NCI-H1694 treated with DMSO at 0.1 percent for 48 hours (cell line): ENCODE data around the gene APBA2.

Experiments
- DNase-seq: peaks from one replicate; lab custom pipeline; 2025; lab: John Stamatoyannopoulos, UW

Gene APBA2

DNA sequence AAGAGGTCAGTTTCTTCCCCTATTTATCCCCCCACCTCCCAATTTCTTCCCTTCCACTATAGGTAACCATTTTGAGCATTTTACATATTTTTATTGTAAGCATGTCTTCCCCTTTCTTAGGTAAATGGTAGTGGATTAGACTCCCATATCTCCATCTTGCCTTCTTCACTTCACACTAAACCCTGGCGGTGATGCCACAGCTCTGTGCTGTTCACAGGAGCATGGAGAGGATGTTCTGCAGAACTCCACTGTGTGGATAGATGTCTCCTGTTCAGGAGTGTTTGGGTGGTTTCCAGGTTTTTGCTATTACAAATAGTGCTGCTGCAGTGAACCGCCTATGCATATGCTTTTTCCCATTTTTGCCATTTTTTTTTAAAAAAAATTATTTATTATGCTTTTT lies 201.1 kb downstream of the APBA2 start:
- no peak for DNase-seq

DNA sequence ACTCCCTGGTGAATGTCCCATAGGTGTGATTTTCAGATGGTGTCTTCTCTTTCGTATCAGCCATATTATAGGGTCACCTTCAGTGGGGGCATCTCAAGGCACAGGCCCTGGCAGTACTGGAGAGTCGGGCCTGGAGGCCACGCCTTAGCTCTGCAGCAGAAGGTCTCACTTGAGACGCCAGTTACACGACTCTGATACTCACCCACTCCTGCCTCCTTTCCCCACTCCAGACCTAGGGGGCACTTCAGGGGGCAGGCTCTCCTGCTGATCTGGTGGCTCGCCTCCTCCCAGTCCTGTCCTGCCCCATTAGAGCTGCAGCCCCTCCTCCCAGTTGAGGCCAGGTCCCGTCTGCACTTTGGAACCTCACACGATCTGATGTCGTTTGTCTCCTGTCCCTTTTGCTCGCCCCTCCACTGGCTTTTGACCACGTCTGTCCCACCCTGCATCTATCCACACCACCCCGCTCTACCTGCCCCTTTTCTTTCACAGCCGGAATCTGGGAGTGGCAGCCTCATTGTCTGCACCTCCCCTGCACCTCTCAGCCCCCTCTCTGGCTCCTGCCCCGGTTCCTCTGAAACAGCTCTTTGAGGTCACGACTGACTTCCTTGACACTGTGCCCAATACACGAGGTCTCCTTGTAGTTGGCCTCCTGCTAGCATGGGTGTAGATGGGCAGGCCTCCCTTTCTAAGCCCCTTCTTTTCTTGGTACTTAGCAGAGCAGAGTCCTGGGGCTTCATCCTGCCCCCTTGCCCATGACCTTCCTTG lies 201.9 kb downstream of the APBA2 start:
- DNase-seq = no peak

DNA sequence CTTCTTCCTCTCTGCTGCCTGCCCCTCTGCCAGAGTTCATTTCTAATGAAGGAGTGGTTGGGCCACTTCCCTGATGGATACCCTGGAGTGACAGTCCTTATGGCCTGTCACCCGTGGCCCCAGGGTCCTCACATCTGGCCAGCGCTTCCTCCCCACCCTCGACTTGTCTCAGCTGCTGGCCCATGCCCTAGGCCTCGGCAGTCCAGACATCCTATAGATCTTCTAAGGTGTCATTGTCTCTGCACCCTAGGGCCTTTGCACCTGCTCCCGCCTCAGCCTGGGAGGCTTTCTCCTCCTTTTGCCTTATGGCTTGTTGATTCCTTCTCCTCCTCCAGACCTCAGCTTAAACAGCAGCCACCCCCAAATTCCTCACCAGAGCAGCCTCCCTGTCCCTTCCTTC lies 202.9 kb downstream of the APBA2 start:
- no peak for DNase-seq

DNA sequence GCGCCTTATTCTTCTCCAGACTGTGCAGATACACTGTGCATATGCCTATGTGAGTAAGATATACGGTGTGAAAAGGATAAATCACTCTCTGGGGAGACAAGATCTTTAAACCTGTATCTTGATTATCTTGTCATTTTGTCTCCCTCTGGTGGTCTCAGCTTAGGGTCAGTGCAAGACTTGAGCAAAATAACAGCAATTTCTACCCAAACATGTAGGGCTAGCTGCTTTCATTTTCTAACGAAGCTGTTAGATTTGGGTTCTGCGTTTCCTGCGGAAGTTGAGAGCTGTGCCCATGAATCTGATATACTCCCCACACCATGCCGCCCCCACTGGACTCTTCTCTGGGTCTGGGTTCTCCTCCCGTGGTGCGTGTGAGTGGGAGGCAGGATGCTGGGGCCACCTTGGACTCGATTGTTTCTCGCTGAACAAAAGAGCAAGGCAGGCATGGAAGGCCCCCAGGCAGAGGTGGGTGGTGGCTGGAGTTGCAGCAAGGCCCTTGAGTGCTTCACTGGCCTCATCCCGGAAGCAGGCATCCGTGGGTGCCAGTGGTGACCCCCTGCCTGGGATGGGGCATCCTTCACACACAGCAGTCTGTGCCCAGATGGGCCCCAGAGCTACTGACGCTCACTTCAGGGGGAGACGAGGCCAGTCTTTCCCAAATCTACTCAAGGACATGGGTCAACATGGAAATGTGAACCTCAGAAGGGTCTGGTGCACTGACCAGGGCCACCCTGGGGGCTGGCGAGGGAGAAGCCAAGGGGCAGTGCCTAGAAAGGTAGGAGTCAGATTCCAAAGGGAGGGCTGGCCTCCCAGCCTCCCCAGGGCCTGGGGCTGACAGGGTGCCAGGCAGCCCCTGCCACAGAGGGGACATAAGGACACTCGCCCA lies 204.2 kb downstream of the APBA2 start:
- DNase-seq = no peak

DNA sequence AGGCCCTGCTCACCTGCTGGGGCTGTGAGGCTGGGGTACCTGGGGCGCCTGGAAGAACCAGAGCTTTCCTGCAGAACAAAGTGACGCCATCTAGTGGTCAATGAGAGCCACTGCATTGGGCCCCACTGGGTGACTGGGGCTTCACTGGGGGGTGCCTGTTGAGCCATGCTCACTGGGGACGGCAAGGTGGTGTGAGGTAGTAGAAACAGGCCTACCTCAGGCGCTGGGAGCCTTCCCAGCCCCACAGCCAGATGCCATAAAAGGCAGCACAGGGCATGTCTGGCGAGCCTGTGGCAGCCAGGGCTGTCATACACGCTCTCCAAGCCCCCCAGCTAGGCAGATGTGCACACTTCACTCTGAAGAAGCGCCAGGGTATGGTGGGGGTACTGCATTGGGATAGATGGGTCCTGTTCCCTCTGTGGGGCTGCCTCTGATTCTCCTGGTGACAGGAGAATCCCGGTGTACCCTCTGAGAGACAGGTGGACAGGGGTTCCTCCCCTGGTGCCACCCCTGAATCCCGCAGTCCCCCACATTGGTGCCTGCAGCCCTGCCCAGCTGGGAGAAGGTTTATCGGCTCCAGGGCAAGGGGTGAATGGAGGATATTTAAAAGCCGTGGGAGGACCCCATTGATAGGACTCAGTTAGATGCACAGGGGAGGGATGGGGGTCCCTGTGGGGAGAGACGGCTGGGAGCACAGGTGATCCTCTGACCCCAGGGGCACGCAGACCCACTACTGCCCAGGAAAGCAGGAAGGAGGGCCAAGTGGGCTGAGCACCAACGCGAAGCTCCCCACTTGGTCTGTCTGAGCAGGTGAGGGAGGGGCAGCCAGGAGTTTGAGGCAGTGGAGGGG lies 205.1 kb downstream of the APBA2 start:
- DNase-seq = no peak

DNA sequence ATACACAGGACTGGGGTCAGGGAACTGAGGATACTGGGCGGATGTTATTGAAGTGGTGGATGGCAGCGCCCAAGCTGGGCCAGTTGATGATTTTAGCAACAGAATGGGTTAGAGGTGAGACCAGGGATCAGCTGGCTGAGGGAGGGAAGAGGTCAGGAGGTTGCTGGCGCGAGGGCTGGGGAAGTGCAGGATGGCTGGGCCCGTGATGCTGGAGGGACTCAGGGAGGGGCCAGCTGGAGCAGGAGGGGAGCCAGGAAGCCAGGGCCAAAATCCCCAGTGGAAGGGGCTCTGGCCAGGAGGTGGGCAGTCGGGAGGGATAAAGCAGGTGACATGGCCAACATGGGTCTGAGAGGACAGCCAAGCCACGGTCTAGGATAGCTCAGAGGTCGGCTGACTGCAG lies 205.9 kb downstream of the APBA2 start:
- no peak for DNase-seq

DNA sequence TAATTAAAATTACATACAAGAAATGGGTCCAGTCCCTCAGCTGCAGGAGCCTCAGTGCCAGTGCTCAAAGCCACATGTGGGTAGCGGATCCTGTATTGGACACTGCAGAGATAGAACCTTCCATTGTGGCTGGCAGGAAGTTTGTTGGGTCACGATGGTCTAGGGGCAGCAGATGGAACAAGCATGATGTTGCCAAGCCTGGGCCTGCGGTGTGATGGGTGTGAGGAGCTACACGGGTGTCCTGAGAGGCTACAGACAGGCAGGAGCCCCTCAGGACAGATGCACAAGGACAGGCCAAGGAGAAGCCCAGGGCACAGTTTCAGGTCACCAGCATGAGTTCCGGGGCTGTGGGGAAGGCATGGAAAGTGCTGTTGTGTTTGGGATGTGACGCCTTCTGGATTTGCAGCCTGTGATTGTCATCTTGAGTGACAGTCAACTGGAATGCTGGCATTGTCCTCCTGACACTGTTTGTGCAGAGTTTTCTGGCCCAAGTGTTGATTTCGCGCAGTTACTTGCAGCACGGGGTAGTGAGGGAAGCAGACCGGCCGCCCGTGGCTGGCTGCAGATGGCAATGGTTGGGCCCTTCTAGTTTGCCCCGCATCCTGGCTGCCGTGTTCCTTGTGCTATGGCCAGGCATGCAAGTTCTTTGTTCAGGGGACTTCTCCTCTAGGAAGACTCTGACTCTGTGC lies 206.7 kb downstream of the APBA2 start:
- no peak for DNase-seq

DNA sequence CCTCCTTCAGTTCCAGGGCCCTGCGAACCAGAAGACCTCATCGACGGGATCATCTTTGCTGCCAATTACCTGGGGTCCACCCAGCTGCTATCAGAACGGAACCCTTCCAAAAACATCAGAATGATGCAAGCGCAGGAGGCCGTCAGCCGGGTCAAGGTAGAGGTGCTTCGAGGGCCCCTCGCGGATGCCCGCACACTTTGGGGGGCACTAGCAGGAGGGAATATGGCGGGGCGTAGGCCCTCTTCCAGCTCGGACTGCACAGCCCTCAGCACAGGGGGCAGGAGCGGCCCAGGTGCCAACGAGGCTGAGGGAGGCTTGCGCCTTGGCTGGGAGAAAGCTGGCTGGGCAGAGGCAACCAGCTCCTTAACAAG lies 207.3 kb downstream of the APBA2 start:
- no peak for DNase-seq

DNA sequence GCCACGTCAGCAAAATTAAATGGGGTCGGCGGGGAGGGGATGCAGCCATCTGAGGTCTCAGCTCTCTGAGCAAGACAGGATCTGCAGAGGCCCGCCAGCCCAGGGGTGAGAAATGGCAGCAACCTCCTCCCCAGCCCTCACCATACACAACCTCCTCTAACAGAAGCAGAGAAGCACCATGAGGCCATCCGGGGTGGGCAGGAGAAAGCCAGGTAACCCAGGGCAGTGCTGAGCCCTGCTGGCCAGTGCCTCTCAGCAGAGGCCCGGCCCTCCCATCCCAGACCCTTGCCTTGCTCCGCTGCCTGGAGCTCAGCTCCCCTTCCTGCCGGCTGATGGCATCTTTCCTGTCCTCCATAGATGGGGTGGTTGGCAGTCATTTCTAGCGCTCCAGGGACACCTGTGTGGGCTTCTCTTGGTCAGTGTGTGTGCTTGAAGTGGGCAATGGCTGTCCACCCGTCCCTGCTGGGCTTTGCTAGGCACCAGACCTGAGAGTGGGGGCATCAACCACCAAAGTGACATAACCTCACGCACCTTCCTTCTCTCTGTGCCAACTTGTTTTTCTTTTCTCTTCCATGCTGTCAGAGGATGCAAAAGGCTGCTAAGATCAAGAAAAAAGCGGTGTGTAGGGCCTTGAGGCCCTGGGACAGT lies 208.0 kb downstream of the APBA2 start:
- no peak for DNase-seq

DNA sequence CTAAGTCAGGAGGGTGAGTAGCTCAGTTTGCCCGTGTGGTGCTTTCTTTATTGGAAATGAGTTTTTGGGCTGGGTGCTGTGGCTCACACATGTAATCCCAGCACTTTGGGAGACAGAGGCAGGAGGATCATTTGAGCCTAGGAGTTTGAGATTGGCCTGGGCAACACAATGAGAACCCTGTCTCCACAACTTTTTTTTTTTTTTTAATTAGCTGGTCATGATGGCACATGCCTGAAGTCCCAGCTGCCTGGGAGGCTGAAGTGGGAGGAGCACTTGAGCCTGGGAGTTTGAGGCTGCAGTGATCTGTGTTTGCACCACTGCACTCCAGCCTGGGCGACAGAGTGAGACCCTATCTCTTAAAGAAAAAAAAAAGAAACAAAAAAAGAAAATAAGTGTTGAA lies 208.9 kb downstream of the APBA2 start:
- no peak for DNase-seq

DNA sequence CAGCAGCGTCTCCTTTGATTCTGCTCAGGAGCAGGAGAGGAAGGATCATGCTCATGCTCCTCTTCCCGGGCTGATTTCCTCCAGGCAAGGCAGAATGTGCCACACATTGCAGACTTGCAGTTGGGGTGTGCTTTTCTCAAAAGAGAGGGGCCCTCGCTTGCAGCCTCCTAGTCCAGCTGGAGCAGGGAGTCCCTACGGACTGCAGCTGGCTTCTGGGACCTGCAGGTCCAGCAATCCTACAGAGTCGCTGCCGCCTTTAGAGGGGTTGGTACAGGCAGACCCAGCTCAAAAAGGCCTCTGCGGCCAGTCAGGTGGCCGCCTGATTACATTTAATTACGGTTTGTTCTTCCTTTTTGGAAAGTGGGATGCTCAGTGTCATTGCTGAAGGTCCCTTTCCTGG lies 210.0 kb downstream of the APBA2 start:
- no peak for DNase-seq

DNA sequence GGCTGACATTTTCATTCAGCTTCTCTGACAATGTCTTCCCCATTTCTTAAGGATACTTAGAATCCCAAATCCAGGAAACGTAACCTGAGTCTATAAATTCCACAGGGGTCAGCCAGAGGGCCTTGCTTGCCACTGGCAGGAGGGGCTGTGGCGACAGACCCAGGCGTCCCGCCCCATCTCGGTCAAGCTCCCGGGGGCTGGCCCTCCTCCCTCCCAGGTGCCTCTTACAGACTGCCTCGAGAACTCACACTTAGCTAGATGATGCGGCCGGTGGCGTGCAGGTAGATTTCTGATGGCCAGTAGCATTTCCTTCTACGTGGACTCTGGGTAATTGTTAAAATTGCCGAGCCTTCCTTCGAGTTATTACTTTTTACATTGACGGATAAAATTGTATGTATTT lies 211.4 kb downstream of the APBA2 start:
- DNase-seq = no peak

DNA sequence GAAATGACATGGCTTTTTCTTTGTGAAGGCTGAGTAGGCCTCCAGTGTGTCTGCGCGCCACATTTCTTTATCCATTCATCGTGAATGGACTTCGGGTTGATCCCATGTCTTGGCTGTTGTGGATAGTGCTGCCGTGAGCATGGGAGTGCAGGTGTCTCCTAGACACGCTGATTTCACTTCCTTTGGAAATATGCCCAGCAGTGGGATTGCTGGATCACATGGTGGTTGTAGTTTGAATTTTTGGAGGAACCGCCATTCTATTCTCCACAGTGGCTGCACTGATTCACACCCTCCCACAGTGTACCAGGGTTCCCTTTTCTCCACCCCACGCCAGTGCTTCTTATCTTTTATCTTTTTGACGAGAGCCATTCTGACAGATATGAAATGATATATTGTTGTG lies 212.2 kb downstream of the APBA2 start:
- DNase-seq = no peak

DNA sequence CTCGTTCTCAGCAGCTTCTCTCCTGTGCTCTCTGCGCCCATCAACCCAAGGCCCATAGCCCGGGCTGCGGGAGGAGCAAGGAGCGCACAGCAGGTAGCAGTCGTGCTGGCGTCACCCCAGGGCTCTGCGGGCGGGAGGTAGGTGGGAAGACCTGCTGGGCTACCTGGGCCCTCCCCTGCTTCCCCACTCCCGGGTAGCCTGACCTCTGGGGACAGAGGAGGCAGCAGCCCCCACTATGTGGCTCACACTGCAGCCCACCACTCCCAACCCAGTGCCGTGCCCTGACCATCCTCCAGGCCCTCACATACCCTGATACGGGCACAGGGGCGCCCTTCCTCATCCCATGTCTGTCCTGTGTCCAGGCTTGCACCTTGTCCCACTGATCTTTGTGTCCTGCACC lies 212.9 kb downstream of the APBA2 start:
- no peak for DNase-seq

DNA sequence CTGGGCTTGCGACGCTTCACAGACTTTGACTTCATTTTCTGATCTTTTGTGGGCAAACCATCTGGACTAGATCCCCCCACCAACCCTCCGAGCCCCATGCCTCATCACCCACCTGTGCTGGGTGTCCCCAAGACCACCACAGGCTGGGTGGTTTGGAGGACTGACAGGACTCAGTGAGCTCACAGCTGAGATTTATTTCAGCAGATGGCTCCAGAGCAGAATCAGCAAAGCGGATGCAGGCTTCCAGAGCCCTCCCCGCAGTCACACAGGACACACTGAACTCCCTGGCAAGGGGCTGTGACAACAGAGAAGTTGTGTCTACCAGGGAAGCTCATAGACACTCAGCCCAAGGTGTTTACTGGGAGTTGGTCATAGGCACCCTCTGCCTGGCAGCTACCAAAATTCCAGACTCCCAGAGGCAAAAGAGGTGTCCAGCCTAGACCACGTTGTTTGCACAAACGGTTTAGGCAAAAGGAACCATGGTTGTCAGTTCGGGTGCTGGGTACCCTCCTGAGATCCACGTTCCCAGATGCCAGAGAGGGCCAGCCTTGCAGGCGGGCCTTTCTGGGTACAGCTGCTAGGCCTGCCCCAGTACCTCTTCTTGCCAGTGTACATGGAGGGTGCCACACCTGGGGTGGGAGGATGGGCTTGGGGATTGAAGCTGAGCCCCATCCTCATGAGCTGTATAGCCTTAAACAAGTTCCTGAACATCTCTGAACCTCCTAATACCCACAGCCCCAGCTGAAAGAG lies 213.5 kb downstream of the APBA2 start:
- DNase-seq = no peak

DNA sequence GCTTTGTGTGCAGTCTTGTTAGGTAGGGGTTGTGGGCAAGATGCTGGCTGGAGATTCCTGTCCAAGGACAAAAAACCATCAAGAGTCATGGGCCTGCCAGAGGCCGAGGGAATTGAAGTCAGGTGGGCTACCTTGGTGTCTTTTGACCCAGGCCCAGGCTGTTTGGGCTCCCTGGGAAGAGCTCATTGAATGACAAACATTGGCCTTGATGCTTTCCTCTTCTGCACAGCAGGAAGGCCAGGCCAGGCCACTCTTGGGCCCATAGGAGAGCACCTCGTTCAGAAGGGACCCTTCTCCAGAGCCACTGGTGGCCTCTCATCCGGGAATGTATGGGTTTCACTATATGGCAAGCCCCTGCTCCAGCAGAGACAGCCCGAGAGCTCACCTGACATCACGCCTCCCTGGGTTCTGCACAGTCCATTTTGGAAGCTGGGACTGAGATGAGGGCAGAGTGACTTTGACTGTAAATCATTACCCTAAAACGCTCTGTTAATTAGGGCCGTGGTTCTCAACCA lies 214.8 kb downstream of the APBA2 start:
- DNase-seq = no peak

DNA sequence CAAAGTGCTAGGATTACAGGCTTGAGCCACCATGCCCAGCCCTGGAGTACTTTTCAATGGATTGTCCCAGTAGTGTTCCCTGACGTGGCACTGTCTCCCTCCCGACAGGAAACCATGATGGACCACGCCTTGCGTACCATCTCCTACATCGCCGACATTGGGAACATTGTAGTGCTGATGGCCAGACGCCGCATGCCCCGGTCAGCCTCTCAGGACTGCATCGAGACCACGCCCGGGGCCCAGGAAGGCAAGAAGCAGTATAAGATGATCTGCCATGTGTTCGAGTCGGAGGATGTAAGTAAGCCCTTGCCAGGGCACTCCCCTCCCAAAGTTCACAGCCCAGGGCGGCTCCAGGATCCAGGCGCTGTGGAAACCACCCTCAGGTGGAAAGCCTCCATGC lies 215.7 kb downstream of the APBA2 start:
- DNase-seq = no peak

DNA sequence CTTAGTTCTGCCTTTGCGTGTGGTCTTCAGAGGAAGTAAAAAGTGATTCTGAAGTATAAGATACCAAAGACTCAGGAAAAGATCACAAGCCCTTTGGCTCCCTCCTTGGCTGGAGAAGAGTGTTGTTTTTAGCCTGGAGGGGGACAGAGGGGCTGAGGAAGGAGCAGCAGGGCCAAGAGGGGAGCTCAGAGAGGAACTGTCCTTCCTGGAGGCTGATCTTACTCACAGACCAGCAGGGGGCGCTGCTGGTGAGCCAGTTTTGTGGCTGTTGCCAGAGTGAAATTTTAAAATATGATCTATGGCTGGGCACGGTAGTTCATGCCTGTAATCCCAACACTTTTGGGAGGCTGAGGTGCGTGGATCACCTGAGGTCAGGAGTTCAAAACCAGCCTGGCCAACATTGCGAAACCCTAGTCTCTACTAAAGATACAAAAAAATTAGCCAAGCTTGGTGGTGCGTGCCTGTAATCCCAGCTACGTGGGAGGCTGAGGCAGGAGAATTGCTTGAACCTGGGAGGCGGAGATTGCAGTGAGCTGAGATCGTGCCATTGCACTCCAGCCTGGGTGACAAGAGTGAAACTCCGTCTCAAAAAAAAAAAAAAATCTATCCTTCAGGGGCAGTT lies 216.5 kb downstream of the APBA2 start:
- DNase-seq = peak; percentile 1

DNA sequence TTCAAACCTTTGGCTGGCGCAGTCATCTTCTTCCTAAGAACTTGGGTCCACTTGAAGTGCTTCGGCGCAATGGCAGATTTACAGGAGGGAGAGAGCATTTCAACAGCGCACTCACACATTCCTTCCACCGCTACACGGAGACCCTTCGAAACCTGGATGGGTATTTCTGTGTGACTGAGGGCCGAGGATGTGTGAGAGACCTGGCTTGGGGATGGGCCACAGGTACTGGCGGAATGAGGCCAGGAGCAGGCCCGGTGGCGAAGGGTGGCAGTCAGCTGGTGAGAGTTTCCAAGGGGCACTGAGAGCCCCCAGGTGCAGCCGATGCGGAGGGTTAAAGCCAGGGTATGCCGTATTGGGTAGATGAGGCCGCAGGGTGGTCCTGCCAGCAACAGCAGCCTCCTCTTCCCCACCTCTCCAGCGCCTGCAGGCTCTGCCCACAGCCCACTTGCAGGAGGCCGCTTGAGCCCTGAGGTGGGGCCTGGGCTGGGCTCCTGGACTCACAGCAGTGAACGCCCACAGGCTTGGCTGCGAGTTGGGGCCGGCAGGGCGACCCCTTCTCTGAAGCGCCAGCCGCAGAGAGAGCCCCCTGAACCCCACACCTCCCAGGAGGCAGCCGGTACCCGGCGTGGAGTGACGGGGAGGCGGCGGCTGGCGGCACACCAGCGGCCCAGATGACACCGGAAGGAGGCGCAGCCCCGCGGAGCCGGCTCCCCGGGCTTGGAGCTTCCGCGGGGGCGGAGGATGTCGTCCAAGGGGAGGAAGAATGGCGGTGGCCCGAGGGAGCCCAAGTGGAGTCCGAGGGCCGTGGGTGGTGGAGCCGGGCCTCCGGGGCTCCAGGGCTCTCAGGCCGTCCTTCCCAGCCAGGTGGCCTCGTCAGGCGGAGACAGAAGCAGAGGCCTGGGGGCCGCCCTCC lies 217.4 kb downstream of the APBA2 start:
- no peak for DNase-seq
